Muscle layer of duodenum (tissue), 2 donors: ENCODE measurements around the gene ANKRD16.
"Not testable (repeated sequence)": the region's sequence is repeated elsewhere in the genome, so short reads cannot be mapped to it uniquely, and the experiment has no call there.

Experiments
- H3K27ac ChIP-seq: one replicate; pipeline ENCODE4 v1.7.0; 2013; ENCODE audit warnings: mild to moderate bottlenecking, low read length
- H3K27me3 ChIP-seq: one replicate; pipeline ENCODE4 v1.7.0; 2013; ENCODE audit warnings: low read depth, mild to moderate bottlenecking, control low read depth, low read length
- H3K36me3 ChIP-seq, 2 donors: one replicate each; pipeline ENCODE4 v1.7.0; 2013; ENCODE audit warnings: low read length in 2 of 2, control low read depth in 1 of 2, mild to moderate bottlenecking in 1 of 2; ENCODE audit not compliant: insufficient read depth in 2 of 2, control insufficient read depth in 1 of 2
- H3K4me1 ChIP-seq, 2 donors: one replicate each; pipeline ENCODE4 v1.7.0; 2013; ENCODE audit warnings: low read length in 2 of 2, mild to moderate bottlenecking in 2 of 2, control low read depth in 1 of 2, moderate library complexity in 1 of 2; ENCODE audit not compliant: insufficient read depth in 2 of 2, control insufficient read depth in 1 of 2
- H3K4me3 ChIP-seq, 2 donors: one replicate each; pipeline ENCODE4 v1.7.0; 2013; ENCODE audit warnings: low read length in 2 of 2, low read depth in 1 of 2, mild to moderate bottlenecking in 1 of 2
- H3K9me3 ChIP-seq, 2 donors: one replicate each; pipeline ENCODE4 v1.7.0; 2013; ENCODE audit warnings: low read length in 2 of 2, control low read depth in 1 of 2, mild to moderate bottlenecking in 1 of 2; ENCODE audit not compliant: control insufficient read depth in 1 of 2
- donor health status: healthy.

ANKRD16 gene

GRCh38 chr10:5856701-5857004 lies 33.0 kb downstream of the ANKRD16 start:
- no peaks in the 10 kb centered on the region for H3K4me1 ChIP-seq
- no peak overlapping the region for H3K27ac ChIP-seq
- H3K36me3 ChIP-seq = no peaks in the 10 kb centered on the region
- H3K4me3 ChIP-seq = no peak overlapping the region
- no peaks in the 10 kb centered on the region for H3K9me3 ChIP-seq
- no peaks in the 10 kb centered on the region for H3K27me3 ChIP-seq

- Histone ChIP-seq H3K4me1 (no peaks in the 10 kb centered on the region), H3K9me3 (no peaks in the 10 kb centered on the region)
Measured at GRCh38 chr10:5855979-5856700, 33.6 kb downstream of the ANKRD16 start.

GRCh38 chr10:5854131-5854475 lies 35.6 kb downstream of the ANKRD16 start:
- Histone ChIP-seq H3K27me3 (no peaks in the 10 kb centered on the region), H3K27ac (no peak overlapping the region), H3K36me3 (no peaks in the 10 kb centered on the region), H3K9me3 (no peaks in the 10 kb centered on the region), H3K4me1 (no peaks in the 10 kb centered on the region), H3K4me3 (no peak overlapping the region)

More at GRCh38 chr10:5855979-5856700, 33.6 kb downstream of the ANKRD16 start:
- Histone ChIP-seq H3K36me3 (no peaks in the 10 kb centered on the region), H3K27me3 (no peaks in the 10 kb centered on the region), H3K27ac (no peak overlapping the region), H3K4me3 (no peak overlapping the region)

- not testable (repeated sequence) for H3K4me1 ChIP-seq, H3K36me3 ChIP-seq, H3K4me3 ChIP-seq, H3K27ac ChIP-seq, H3K27me3 ChIP-seq, H3K9me3 ChIP-seq
Measured at GRCh38 chr10:5846667-5847066, 43.0 kb downstream of the ANKRD16 start.

GRCh38 chr10:5844345-5845055 lies 45.2 kb downstream of the ANKRD16 start:
- no peak overlapping the region for H3K27ac ChIP-seq
- no peaks in the 10 kb centered on the region for H3K27me3 ChIP-seq
- H3K4me3 ChIP-seq = no peak overlapping the region
- H3K9me3 ChIP-seq = no peaks in the 10 kb centered on the region
- no peaks in the 10 kb centered on the region for H3K36me3 ChIP-seq
- peaks cover 0 to 8% of the 10 kb centered on the region in 2 donors for H3K4me1 ChIP-seq

GRCh38 chr10:5843686-5844344 lies 45.9 kb downstream of the ANKRD16 start:
- Histone ChIP-seq H3K36me3 (no peaks in the 10 kb centered on the region), H3K4me1 (peaks cover 0 to 8% of the 10 kb centered on the region in 2 donors), H3K4me3 (no peak overlapping the region), H3K9me3 (no peaks in the 10 kb centered on the region), H3K27me3 (no peaks in the 10 kb centered on the region), H3K27ac (no peak overlapping the region)

GRCh38 chr10:5841965-5842364 lies 47.7 kb downstream of the ANKRD16 start:
- H3K4me1 ChIP-seq = peaks cover 0 to 8% of the 10 kb centered on the region in 2 donors
- H3K9me3 ChIP-seq = no peaks in the 10 kb centered on the region
- H3K4me3 ChIP-seq = no peak overlapping the region
- H3K27me3 ChIP-seq = no peaks in the 10 kb centered on the region
- H3K36me3 ChIP-seq = no peaks in the 10 kb centered on the region
- no peak overlapping the region for H3K27ac ChIP-seq

- Histone ChIP-seq H3K27ac (no peak overlapping the region), H3K9me3 (no peaks in the 10 kb centered on the region), H3K36me3 (no peaks in the 10 kb centered on the region), H3K4me3 (no peak overlapping the region), H3K27me3 (no peaks in the 10 kb centered on the region), H3K4me1 (peaks cover 0 to 8% of the 10 kb centered on the region in 2 donors)
Measured at GRCh38 chr10:5840314-5841307, 49.1 kb downstream of the ANKRD16 start.

GRCh38 chr10:5836181-5836580 lies 53.5 kb downstream of the ANKRD16 start:
- not testable (repeated sequence) for H3K4me1 ChIP-seq, H3K9me3 ChIP-seq, H3K27ac ChIP-seq, H3K36me3 ChIP-seq, H3K4me3 ChIP-seq, H3K27me3 ChIP-seq

GRCh38 chr10:5835446-5836095 lies 54.1 kb downstream of the ANKRD16 start:
- Histone ChIP-seq H3K4me1 (no peaks in the 10 kb centered on the region), H3K9me3 (no peaks in the 10 kb centered on the region), H3K27ac (no peak overlapping the region), H3K4me3 (no peak overlapping the region), H3K27me3 (no peaks in the 10 kb centered on the region), H3K36me3 (no peaks in the 10 kb centered on the region)
